ENCODE measurements around the gene MTMR3. TPM values are rescaled to one million over a fixed set of nuclear protein-coding genes. Genes with fewer than 3 reads are reported as not detected.

Gene MTMR3
- polyA plus RNA-seq, 1 of the 3 experiments (the other 2 are of a cell fraction) = 20.4 TPM

DNA sequence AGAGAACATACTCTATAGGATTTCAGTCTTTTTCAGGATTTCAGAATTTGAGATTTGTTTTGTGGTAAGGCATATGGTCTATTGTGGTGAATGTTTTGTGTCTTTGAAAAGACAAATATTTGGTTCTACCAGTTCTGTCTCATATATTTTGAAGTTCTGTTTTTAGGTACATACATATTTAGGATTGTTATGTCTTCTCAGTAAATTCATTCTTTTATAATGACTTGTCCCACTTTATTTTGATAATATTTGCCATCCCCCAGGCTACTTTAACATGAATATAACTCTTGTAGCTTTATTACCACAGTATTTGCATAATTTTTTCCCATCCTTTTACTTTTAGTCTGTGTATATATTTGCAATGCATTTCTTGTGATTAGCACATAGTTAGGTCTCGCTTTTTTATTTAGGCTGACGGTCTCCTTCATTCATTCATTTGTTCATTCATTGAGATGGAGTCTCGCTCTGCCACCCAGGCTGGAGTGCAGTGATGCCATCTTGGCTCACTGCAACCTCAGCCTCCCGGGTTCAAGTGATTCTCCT lies 32.1 kb downstream of the MTMR3 start:
- H3K4me1 ChIP-seq (ENCODE audit: control insufficient read depth in 1 of 2, insufficient read depth in 2 of 2, low read depth in 1 of 2, low read length in 1 of 2) = peaks cover 0 to 34% of the 10 kb centered on the region in 2 experiments
- H3K27me3 ChIP-seq (ENCODE audit: insufficient read depth) = no peaks in the 10 kb centered on the region
- peaks cover 90% of the 10 kb centered on the region for H3K79me2 ChIP-seq (ENCODE audit: insufficient read depth)
- TF ChIP-seq TCF12 (IDR thresholded peaks at IDR 0.05) = peak; percentile 45
- TF ChIP-seq SMC3 (IDR thresholded peaks at IDR 0.05; ENCODE audit: low read depth, low read length) = no peak
- no peaks in the 10 kb centered on the region for H3K9me2 ChIP-seq
- no peak overlapping the region; a peak in 1 of 4 replicates for H3K4me3 ChIP-seq (ENCODE audit: low read depth in 2 of 2, low read length in 1 of 2)
- peak overlapping the region in 1 of 2 experiments; percentile 84; a peak in 3 of 4 replicates for H3K27ac ChIP-seq (ENCODE audit: low read depth in 2 of 2, low read length in 1 of 2)
- peaks cover 67% of the 10 kb centered on the region for H4K20me1 ChIP-seq (ENCODE audit: insufficient read depth)
- H3K9me3 ChIP-seq = no peaks in the 10 kb centered on the region
- H3K36me3 ChIP-seq (replicated peaks in 1 of 2; ENCODE audit: control insufficient read depth in 1 of 2, insufficient read depth in 2 of 2, low read length in 1 of 2) = no peaks in the 10 kb centered on the region
- H3K9ac ChIP-seq = no peak overlapping the region
- DNase-seq = no peak
- ChIA-PET POLR2A (no interaction called here), CTCF (interaction anchor here (1.6 kb wide), 1 partner anchor 10 kb away, joined by 3 read pairs; no protein-coding TSS in a partner anchor)
- WGBS (ENCODE audit: low lambda C conversion rate) = 97% methylated on average over 4 of the region's 4 CpGs
- peak overlapping the region; percentile 56; the same call in 1 of the 2 replicates for H3K4me2 ChIP-seq
- H3F3A ChIP-seq (replicated peaks; ENCODE audit: insufficient read depth) = peaks cover 33% of the 10 kb centered on the region
- H2AFZ ChIP-seq (ENCODE audit: low read depth) = no peak overlapping the region

DNA sequence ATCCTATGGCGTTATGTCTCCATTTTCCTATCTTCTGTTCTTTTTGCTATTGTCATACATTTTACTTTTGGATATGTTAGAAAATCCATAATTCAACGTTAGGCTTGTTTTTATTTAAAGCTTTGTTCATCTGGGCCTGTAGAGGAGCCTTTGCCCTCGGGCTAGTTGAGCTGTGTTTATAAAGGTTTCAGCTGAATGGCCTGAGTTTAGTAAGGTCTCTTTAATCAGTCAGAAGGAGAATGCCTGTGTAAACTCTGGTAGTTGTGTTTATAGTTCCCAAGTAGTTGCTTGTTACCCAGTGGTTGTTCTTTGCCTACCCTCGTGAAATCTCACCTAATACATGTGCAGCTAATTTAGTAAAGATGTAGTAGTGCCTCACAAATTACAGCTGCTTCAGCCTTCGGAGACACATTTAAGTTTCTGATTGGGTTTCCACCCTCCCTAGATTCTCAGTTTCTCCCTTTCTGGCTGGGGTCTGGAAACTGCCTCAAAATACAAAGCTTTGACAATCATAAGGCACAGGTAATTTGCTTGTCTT lies 33.1 kb downstream of the MTMR3 start:
- TF ChIP-seq RAD21 (IDR thresholded peaks at IDR 0.05; ENCODE audit: low read length) (no peak), YY1 (IDR thresholded peaks at IDR 0.05; ENCODE audit: low read depth) (no peak), RCOR1 (IDR thresholded peaks at IDR 0.05; ENCODE audit: low read length) (no peak), SIN3A (IDR thresholded peaks at IDR 0.05; ENCODE audit: borderline replicate concordance, low read depth, low read length) (no peak)
- TF ChIP-seq, protein P1, sequence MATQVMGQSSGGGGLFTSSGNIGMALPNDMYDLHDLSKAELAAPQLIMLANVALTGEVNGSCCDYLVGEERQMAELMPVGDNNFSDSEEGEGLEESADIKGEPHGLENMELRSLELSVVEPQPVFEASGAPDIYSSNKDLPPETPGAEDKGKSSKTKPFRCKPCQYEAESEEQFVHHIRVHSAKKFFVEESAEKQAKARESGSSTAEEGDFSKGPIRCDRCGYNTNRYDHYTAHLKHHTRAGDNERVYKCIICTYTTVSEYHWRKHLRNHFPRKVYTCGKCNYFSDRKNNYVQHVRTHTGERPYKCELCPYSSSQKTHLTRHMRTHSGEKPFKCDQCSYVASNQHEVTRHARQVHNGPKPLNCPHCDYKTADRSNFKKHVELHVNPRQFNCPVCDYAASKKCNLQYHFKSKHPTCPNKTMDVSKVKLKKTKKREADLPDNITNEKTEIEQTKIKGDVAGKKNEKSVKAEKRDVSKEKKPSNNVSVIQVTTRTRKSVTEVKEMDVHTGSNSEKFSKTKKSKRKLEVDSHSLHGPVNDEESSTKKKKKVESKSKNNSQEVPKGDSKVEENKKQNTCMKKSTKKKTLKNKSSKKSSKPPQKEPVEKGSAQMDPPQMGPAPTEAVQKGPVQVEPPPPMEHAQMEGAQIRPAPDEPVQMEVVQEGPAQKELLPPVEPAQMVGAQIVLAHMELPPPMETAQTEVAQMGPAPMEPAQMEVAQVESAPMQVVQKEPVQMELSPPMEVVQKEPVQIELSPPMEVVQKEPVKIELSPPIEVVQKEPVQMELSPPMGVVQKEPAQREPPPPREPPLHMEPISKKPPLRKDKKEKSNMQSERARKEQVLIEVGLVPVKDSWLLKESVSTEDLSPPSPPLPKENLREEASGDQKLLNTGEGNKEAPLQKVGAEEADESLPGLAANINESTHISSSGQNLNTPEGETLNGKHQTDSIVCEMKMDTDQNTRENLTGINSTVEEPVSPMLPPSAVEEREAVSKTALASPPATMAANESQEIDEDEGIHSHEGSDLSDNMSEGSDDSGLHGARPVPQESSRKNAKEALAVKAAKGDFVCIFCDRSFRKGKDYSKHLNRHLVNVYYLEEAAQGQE (IDR thresholded peaks at IDR 0.05; ENCODE audit: low read depth, low read length) = no peak
- TF ChIP-seq, protein P2, sequence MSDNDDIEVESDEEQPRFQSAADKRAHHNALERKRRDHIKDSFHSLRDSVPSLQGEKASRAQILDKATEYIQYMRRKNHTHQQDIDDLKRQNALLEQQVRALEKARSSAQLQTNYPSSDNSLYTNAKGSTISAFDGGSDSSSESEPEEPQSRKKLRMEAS (IDR thresholded peaks at IDR 0.05; ENCODE audit: low read depth) = no peak
- TF ChIP-seq, protein P3, sequence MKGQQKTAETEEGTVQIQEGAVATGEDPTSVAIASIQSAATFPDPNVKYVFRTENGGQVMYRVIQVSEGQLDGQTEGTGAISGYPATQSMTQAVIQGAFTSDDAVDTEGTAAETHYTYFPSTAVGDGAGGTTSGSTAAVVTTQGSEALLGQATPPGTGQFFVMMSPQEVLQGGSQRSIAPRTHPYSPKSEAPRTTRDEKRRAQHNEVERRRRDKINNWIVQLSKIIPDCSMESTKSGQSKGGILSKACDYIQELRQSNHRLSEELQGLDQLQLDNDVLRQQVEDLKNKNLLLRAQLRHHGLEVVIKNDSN (IDR thresholded peaks at IDR 0.05; ENCODE audit: borderline replicate concordance, low read depth) = no peak
- WGBS (ENCODE audit: low lambda C conversion rate) = 91% methylated on average over 5 of the region's 5 CpGs
- H3K4me2 ChIP-seq = no peak overlapping the region
- H3K9me3 ChIP-seq = no peaks in the 10 kb centered on the region
- H3K27me3 ChIP-seq (ENCODE audit: insufficient read depth) = no peaks in the 10 kb centered on the region
- DNase-seq = no peak
- no peaks in the 10 kb centered on the region for H3K9me2 ChIP-seq
- H3F3A ChIP-seq (replicated peaks; ENCODE audit: insufficient read depth) = peaks cover 33% of the 10 kb centered on the region
- H3K79me2 ChIP-seq (ENCODE audit: insufficient read depth) = peaks cover 90% of the 10 kb centered on the region
- H3K27ac ChIP-seq (ENCODE audit: low read depth in 2 of 2, low read length in 1 of 2) = peak overlapping the region; percentile 44 to 84; a peak in 2 of 4 replicates
- H3K9ac ChIP-seq = no peak overlapping the region
- ChIA-PET CTCF (interaction anchor here (0.8 to 1.6 kb wide), 4 partner anchors 9 to 290 kb away, joined by 3 to 4 read pairs (median 3); no protein-coding TSS in a partner anchor), POLR2A (interaction anchor here (1.7 kb wide), 1 partner anchor 33 kb away, joined by 4 read pairs; no protein-coding TSS in a partner anchor)
- H4K20me1 ChIP-seq (ENCODE audit: insufficient read depth) = peaks cover 75% of the 10 kb centered on the region
- H3K36me3 ChIP-seq (replicated peaks in 1 of 2; ENCODE audit: control insufficient read depth in 1 of 2, insufficient read depth in 2 of 2, low read length in 1 of 2) = no peaks in the 10 kb centered on the region
- H2AFZ ChIP-seq (ENCODE audit: low read depth) = no peak overlapping the region
- H3K4me1 ChIP-seq (ENCODE audit: control insufficient read depth in 1 of 2, insufficient read depth in 2 of 2, low read depth in 1 of 2, low read length in 1 of 2) = peaks cover 0 to 40% of the 10 kb centered on the region in 2 experiments
- no peak overlapping the region for H3K4me3 ChIP-seq (ENCODE audit: low read depth in 2 of 2, low read length in 1 of 2)
